ENCODE results near the gene CTSE.
"Not testable (repeated sequence)": the region's sequence is repeated elsewhere in the genome, so short reads cannot be mapped to it uniquely, and the experiment has no call there.

DNA sequence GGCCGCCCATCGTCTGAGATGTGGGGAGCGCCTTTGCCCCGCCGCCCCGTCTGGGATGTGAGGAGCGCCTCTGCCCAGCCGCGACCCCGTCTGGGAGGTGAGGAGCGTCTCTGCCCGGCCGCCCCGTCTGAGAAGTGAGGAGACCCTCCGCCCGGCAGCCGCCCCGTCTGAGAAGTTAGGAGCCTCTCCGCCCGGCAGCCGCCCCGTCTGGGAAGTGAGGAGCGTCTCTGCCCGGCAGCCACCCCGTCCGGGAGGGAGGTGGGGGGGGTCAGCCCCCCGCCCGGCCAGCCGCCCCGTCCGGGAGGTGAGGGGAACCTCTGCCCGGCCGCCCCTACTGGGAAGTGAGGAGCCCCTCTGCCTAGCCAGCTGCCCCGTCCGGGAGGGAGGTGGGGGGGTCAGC, 40.3 kb upstream of the CTSE start:
- TF ChIP-seq POLR2AphosphoS5 (IDR thresholded peaks at IDR 0.05; ENCODE audit: low read depth, low read length); POLR2A (IDR thresholded peaks at IDR 0.05; ENCODE audit: low read depth, low read length); TAF1 (IDR thresholded peaks at IDR 0.05; ENCODE audit: borderline replicate concordance, low read depth, low read length): not testable (repeated sequence)
